Neural progenitor cell (in vitro differentiated cells): Measurements from ENCODE around the gene SLC9A5.

Experiments used
- CTCF ChIP-seq: fragments of 200-600 bp; sonication (generic); IDR thresholded peaks from 2 replicates; pipeline ENCODE4 v1.5.1; 2017; ENCODE audit warnings: antibody characterized with exemption, mild to moderate bottlenecking
- EZH2phosphoT487 ChIP-seq: fragments of 200-600 bp; sonication (generic); IDR thresholded peaks from 2 replicates; pipeline ENCODE4 v1.6.1; 2017; ENCODE audit warnings: antibody characterized with exemption

GRCh38 chr16:67280090-67281015, 31.6 kb downstream of the SLC9A5 start:
- TF ChIP-seq EZH2phosphoT487, result no peak
- TF ChIP-seq CTCF, result no peak
